Measurements from ENCODE around the gene TCF15.

- TF ChIP-seq ESRRG (CRISPR knock-in tag; IDR thresholded peaks at IDR 0.05) (no peak), ARNTL (CRISPR knock-in tag; IDR thresholded peaks at IDR 0.05; ENCODE audit: borderline replicate concordance, low read depth) (no peak), CSDC2 (CRISPR knock-in tag; IDR thresholded peaks at IDR 0.05) (no peak)
Measured at GRCh38 chr20:658731-659291, 48.7 kb upstream of the TCF15 start.

All from SK-N-SH treated with all-trans-retinoic acid at 6 μM for 48 hours (cell line).